ENCODE data around the gene ATP6V0A4. TPM values are rescaled to one million over a fixed set of nuclear protein-coding genes. Genes with fewer than 3 reads are reported as not detected.
"Not testable (repeated sequence)": the region's sequence is repeated elsewhere in the genome, so short reads cannot be mapped to it uniquely, and the experiment has no call there.

The ATP6V0A4 gene
- polyA plus RNA-seq, 1 donor, result not detected

- no peak for DNase-seq
Measured at GRCh38 chr7:138697535-138698182, 100.3 kb downstream of the ATP6V0A4 start.

DNA sequence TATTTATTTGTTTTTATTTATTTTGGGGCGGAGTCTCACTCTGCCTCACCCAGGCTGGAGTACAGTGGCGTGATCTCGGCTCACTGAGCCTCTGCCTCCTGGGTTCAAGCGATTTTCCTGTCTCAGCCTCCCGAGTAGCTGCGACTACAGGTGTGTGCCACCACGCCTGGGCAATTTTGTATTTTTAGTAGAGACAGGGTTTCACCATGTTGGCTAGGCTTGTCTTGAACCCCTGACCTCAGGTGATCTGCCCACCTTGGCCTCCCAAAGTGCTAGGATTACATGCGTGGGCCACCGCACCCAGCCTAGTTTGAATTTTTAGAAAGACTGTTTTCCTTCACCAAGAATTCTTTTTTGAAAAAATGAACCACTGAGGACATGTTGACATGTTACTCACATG is 102.2 kb downstream of the ATP6V0A4 start:
- DNase-seq, result not testable (repeated sequence)

GRCh38 chr7:138695106-138695505 is 102.9 kb downstream of the ATP6V0A4 start:
- no peak for DNase-seq

DNA sequence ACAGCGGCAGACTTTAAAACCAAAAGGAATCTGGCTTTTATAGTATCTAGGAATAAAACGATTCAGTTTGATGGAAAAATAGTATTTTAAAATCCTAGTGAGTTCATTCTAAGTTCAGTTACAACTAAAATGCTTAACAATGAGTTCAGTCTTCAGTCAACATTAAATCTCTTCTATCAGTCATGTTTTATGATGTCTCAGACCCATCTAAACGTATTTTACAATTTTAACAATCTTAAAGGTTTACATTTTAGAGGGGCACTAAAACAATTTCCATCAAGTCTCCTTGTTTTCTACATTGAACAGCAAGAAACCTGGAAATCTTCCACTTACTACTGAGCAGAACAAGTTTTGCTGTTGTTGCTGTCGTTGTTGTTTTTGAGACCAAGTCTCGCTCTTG is 106.8 kb downstream of the ATP6V0A4 start:
- no peak for DNase-seq

GRCh38 chr7:138690495-138690894 is 107.5 kb downstream of the ATP6V0A4 start:
- no peak for DNase-seq

GRCh38 chr7:138688037-138688436 is 110.0 kb downstream of the ATP6V0A4 start:
- DNase-seq, result not testable (repeated sequence)

GRCh38 chr7:138684340-138684739 is 113.7 kb downstream of the ATP6V0A4 start:
- DNase-seq, result no peak

DNA sequence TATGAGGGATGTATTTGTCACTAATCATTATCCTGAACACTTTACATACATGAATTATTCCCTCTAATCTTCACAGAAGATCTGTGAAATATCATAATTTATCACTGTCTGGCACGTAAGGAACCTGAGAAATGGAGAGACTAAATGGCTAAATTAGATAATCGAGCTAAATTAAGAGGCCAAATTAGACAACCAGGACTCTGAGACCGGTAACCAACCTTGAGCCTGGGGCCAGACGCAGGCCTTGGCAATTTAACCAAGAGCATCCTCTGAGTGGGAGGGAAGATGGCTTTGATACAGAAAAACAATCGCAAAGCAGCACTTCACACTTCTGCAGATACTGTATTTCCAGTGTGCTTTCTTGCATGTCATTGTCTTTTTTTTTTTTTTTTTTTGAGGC is 118.2 kb downstream of the ATP6V0A4 start:
- DNase-seq, result no peak

DNA sequence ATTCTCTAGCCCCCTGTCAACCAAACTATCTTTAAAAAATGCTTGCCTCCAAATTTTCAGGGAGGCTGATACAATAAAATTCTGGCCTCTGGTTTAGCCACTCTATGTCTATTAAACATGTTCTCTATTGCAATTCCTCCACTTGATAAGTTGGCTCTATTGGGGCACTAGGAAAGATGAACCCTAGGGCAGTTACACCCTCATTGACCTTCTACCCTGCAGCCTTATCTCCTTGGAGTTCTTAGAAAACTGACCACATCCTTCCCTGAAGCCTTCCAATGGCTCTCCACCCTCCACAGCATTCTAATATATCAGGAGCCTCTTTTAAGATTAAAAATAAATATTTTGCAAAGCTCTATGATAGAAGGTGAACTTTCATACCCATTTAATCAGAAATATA is 127.4 kb downstream of the ATP6V0A4 start:
- DNase-seq, result no peak

- no peak for DNase-seq
Measured at GRCh38 chr7:138669364-138669763, 128.6 kb downstream of the ATP6V0A4 start.

DNA sequence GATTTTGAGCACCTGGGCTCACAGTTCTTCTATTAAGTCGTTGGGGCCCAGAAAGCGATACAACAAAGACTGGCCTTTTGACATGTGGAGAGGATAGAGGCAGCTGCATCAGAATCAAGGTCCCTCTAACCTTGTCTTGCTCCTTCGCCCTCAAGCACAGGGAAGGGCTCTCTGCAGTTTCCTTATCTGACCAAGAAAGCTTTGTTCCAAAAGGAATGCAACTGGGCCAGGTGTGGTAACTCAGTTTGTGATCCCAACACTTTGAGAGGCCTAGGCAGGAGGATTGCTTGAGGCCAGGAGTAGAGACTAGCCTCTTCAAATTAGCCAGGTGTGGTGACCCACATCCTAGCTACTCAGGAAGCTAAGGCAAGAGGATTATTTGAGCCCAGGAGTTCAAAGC is 129.1 kb downstream of the ATP6V0A4 start:
- DNase-seq, result no peak

DNA sequence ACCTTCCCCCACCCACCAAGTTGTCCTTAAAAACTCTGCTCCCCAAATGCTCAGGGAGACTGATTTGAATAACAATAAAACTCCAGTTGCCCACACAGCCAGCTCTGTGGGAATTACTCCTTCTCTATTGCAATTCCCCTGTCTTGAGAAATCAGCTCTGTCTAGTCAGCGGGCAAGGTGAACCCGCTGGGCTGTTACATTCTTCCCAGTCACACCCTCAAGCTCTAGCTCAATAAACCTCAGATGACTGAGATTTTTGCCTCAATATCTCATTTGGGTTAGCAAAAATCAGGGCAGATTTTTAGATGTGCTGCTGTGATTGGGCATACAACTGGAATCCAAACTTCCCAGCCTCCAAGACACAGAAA is 129.8 kb downstream of the ATP6V0A4 start:
- no peak for DNase-seq

DNA sequence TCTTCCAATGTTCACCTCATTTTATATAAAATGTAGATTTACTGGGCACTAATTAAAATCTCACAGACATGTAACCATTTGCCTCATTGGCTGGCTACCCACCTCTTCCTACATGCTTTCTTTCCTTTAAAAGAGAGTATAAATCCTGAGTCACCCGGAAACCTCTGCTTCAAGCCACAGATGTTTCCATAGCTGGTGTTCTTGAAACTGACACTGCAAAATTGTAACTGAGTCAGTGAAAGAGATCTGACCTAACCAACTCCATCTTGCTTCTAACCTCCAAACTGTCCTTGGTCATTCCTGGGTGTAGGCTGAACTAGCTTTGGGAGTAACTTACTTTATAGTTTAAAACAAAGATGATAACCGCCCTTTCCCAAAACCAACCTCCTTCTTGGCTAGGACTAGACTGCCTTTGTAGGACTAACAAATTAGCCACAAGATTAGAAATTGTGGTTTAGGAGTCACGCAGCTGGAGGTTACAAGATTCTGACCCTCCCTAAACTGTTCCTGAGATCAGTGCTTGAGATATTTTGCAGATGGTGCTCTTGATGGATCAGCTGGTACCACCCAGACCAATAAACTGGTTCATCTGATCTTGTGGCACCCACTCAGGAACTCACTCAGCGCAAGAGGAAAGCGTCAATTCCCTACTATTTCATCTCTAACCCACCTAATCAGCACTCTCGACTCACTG is 130.3 kb downstream of the ATP6V0A4 start:
- no peak for DNase-seq

DNA sequence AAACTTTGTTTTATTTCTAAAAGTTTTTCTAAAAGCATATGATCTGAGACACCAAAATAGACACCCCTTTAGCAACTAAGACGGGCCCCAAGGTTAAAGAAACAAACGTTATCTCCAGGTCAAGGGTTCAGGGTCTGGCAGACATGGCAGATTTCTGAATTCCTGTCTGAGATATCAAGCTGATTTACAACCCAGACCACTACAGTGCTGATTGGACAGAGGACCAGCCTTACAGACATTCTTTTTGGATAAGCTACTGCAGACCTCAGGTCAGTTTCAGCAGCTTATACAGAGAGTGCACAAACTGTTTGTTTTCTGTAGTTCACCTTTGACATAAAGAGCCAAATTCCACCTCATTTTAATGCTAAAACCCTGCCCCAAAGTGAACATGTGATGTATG is 131.6 kb downstream of the ATP6V0A4 start:
- DNase-seq, result no peak

GRCh38 chr7:138665669-138666140 is 132.3 kb downstream of the ATP6V0A4 start:
- DNase-seq, result no peak

DNA sequence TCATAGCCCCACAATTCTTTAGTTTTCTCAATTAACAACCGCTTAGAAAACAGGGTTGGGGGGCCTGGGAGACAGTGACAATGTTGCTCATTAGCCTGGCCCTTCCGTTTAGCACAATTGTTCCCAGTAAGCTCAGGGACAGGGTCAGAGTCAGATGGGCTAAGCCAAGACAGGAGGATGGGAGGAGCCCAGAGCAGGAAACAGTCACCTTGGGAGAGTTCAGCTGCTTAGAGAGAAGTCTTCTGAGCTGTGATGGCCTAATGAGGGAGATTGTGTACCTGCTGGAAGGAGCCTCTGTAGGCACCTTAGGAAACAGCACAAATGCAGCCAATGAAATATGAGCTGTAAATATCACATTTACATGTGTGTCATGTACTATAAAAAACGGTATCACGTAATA is 132.7 kb downstream of the ATP6V0A4 start:
- DNase-seq, result no peak

- no peak for DNase-seq
Measured at GRCh38 chr7:138663725-138664710, 134.0 kb downstream of the ATP6V0A4 start.

DNA sequence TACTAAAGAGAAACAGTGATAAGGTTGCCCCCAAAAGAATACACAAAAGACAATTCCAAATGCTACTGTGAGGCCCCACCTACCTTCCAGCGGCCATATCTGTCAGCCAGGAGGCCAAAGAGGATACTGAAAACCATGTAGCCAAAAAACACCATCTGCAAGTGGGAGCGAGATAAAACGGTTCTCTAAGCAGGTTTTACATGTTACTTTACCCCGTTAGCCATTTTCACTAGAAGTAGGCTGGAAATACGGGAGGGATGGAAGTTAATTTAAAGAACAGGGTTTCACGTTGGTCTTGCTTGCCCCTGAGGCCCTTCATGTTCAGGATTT is 135.0 kb downstream of the ATP6V0A4 start:
- no peak for DNase-seq

DNA sequence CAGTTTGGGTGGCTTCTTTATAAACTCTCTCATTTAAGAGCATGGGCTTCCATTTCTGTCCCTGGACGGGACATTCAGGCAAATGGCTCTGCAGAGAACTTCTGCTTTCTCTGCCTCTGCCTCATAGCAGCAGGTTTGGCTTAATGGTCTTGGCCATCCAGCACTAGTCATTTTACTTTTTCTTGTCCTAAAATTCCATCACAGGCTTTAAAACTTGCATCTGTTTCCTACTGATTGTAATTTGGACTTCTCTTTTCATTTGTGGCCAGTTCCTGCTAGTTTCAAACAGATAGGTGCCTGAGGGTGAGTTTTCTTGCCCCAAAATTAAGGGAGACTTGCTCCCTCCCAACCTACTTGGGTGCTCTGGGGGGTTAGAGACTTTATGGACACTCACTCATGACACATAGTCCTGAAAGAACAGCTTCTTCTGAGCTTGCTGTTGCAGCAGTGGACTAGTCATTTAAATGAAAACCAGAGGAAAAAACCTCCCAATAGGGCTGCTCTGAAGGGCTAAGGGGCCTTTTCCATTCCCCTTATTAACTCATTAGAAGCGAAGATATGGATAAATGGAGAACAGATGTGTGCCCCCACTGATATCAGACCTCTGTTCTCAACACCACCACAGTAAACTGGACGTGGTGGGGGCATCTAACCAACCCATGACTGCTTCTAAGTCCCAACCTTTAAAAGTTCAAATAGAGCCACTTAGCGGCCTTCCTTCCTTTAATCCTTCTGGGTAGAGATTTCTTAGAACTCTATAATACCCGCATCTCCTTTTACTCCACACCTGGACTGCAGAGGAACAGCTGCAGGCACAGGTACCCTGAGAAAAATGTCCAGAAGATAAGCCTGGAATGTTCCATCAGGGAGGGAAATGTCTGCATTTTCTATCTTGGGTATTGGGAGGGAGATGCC is 135.7 kb downstream of the ATP6V0A4 start:
- no peak for DNase-seq

DNA sequence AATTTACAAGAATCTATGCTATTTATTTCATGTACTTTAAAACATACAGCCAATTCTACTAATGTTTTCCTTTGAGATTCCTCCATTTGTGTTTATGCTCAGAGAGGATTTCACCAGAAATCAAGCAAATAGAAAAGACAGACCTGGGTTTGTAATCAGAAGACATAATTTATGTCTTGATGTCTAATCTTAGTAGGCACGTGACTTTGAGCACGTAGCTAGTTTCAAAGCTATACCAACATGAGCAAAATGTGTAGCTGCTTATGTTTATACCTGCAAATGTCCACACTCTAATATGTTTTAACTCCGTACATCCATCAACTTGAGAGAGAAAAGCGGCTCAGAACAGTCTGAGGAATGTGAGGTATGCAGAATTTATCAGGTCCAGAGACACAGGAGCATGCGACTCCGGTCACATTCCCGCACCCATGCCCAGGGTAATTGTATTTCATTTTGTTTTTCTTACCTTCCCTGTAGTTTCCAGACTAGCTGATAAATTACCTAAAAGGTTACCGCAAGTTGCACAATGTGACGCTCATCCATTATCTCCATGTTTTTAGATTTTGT is 136.8 kb downstream of the ATP6V0A4 start:
- DNase-seq, result no peak

DNA sequence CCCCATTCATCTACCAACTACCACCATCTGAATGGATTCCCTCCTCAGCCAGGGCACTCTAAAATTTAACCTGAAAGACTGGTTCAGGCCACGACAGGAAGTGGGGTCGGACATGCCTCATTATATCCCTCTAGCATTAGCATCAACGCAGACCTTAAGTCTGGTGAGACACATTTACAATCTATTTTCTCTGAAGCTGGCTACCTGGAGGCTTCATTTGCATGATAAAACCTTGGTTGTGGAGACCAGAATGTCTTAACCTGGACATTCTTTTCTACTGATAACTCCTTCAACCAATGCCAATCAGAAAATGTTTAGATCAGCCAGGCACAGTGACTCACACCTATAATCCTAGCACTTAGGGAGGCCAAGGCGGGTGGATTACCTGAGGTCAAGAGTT is 139.1 kb downstream of the ATP6V0A4 start:
- no peak for DNase-seq

DNA sequence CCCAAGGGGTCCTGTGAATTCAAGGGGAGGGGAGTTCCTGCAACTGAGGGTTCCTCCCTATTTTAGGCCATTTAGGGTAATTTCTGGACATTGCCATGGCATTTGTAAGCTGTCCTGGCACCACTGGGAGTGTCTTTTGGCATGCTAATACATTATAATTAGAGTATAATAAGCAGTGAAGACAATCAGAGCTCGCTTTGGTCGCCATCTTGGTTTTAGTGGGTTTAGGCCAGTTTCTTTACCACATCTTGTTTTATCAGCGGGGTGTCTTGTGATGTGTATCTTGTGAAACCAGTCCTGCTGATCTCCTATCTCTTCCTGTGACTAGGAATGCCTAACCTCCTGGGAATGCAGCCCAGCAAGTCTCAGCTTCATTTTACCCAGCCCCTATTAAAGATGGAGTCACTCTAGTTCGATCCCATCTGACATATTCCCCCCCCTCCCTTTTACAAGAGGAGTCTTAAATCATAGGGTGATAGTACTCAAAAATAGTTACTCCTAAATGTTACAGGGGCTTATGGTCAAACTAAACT is 140.1 kb downstream of the ATP6V0A4 start:
- no peak for DNase-seq
